Stimulated activated CD4-positive, alpha-beta T cell treated with anti-CD3 and anti-CD28 coated beads, Interleukin-4, amount 100 ng/mL, for 48 hours (primary cell): ENCODE measurements around the gene DNAJB11.
"Not testable (repeated sequence)": the region's sequence is repeated elsewhere in the genome, so short reads cannot be mapped to it uniquely, and the experiment has no call there.

Experiments
- DNase-seq, 2 donors: peaks; one replicate each; pipeline ENCODE4 v3.0.0-alpha.2; 2020; ENCODE audit warnings: low read depth in 2 of 2

The DNAJB11 gene

GRCh38 chr3:186552408-186553031 lies 18.0 kb upstream of the DNAJB11 start:
- DNase-seq = no peak

- DNase-seq = no peak
Observed at GRCh38 chr3:186564586-186564985, 5.9 kb upstream of the DNAJB11 start.

- no peak for DNase-seq
Observed at GRCh38 chr3:186566772-186567071, 3.8 kb upstream of the DNAJB11 start.

DNA sequence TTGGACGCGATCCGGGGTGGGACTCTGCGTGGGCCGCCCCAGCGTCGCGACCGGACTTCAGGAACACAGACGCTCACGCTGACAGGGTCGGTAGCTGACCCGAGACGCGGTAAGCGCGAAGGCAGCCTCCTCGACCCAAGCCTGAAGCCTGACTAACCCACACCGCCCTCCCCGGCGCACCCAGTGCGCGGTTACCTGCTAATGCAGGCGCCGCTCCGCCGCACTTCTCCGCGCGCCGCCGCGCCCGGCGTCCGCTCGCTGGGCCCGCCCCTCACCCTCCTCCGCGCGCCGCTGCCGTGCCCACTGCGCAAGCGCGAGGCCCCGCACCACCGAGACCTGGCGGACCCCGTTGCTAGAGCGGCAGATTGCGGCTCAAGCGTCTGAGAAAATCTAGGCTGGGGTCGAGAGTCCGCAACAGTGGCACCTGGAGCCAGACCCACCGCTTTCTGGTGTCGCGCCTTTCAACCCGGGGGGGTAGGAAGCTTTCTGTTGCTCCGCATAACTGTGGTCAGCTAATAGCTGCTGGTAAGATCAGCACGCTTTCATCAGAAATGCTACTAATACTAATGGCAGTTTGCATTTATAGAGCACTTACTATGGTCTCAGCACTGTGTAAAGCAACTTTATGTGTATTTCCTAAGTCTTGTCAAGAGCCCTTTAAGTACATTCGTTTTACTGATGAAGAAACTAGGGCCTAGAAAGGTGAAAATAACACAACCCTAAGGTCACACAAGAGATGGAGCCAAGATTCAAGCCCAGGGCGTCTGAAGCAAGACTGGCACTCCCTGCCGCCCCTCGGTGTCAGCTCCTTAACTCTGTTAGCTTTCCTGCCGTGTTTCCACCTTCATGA lies 3.2 kb upstream of the DNAJB11 start, which contains the start of gene TBCCD1:
TSS of gene TBCCD1 (minus strand) at position 268 of the 850 bp plus-strand sequence. CDS start 3,010 bp downstream, outside the sequence.
- peak; percentile 86 to 94 for DNase-seq

DNA sequence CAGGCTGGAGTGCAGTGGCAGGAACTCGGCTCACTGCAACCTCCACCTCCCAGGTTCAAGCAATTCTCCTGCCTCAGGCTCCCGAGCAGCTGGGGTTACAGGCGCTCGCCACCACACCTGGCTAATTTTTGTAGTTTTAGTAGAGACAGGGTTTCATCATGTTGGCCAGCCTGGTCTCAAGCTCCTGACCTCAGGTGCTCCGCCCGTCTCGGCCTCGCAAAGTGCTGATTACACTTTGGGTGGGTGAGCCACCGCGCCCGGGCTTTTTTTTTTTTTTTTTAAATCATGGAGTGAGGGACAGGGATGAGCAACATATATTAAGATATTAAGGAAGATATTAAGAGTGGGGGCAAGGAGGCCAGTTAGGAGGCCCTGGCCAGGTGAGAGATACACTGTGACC lies 1.2 kb upstream of the DNAJB11 start:
- DNase-seq = not testable (repeated sequence)

GRCh38 chr3:186569779-186570095 lies 783 bp upstream of the DNAJB11 start:
- no peak for DNase-seq

GRCh38 chr3:186570941-186571643 lies 572 bp downstream of the DNAJB11 start:
- DNase-seq = no peak

DNA sequence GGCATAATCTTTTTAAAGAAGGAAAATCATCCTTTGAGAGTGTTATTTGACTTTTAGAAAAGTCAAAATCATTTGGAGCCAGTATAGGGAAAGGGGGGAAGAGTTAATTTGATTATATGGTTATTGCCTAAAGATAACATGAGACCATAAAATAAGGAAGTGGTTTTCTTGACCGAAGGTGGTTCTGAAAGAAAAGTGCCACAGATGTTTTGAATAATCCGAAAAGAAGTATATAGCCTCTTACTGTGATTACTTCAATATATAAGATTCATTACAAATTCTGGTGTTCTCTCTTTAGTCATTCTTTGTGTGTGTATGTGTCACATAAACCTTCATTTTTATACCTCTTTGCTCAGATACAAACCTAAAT lies 1.1 kb downstream of the DNAJB11 start:
- no peak for DNase-seq

DNA sequence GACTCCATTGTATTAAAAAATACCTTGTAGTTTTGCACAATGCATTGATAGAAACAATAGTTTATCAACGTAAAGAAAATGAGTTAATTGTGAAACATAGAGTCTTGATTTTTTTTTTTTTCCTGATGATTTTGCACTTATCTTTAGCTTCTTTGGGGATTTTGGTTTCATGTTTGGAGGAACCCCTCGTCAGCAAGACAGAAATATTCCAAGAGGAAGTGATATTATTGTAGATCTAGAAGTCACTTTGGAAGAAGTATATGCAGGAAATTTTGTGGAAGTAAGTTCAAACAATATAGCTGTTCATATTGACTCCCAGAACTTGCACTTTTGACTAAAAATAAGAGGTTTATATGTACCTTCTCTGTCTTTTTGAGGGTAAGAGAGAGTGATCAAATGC lies 7.0 kb downstream of the DNAJB11 start:
- no peak for DNase-seq

- DNase-seq = no peak
Observed at GRCh38 chr3:186580785-186581184, 10.3 kb downstream of the DNAJB11 start.

DNA sequence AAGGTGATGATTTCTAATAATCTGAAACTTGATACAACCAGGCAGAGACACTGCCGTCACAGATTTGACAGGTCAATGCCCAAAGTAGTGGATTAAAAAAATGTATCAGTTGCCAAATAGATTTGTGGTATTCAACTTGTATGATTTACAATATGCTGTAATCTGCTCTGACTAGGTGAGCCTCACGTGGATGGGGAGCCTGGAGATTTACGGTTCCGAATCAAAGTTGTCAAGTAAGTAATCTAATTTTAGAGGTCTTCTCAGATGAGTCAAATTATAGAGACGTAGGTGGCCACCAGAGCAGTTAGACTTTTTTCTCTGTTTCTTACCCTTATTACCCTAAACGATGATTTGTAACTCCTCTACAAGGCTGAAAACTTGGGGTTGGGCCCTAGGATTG lies 12.0 kb downstream of the DNAJB11 start:
- DNase-seq = no peak

DNA sequence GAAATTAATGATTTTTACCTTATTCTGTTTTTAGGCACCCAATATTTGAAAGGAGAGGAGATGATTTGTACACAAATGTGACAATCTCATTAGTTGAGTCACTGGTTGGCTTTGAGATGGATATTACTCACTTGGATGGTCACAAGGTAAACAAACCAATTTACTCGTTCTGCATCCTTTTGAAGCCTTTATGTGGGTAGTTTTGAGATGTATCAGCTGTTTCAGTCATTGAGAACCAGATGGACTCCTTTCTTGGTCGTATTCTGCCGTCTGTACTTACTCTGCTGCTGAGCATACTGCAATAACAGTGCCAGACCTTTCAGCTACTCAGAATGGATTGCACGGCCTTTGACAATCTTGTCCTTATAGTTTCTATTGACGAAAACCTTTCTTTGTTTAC lies 13.3 kb downstream of the DNAJB11 start:
- no peak for DNase-seq

GRCh38 chr3:186586245-186586644 lies 15.7 kb downstream of the DNAJB11 start:
- DNase-seq = not testable (repeated sequence)

GRCh38 chr3:186587183-186587582 lies 16.7 kb downstream of the DNAJB11 start:
- DNase-seq = no peak

DNA sequence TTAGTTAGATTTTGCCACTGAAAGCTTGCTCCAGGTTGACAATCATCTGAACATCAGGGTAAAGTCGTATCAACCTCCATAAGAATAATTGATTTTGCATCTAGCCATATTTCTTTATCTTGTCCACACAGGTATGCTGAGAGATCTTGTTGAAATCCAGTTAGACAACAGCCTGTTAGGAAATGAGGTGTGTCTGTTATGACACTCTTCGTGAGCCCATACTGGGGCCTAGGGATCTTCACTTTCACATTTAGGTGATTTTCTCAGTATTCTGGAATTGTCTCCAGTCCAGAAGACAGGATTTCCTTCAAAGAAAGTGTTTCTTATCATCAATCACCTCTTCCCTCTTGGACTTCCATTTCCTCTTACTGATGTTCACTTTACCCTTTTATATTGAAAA lies 18.1 kb downstream of the DNAJB11 start:
- no peak for DNase-seq

DNA sequence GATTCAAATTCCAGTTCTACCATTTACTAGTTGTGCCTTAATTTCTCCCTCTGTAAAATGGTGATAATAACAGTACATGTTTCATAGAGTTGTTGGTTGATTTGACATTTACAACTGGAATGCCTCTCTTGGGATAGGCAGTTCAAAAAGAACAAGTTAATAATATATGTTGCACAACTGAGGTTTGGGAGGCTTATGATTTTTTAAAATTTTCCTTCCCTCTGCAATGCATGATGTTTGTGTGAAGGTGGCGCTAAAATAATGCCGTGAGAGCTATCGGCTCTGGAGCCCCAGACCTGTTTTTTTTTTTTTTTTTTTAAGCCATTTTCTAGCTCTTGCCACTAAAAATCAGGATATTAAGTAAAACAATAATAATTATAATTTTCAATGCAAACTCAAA lies 18.6 kb downstream of the DNAJB11 start:
- no peak for DNase-seq

DNA sequence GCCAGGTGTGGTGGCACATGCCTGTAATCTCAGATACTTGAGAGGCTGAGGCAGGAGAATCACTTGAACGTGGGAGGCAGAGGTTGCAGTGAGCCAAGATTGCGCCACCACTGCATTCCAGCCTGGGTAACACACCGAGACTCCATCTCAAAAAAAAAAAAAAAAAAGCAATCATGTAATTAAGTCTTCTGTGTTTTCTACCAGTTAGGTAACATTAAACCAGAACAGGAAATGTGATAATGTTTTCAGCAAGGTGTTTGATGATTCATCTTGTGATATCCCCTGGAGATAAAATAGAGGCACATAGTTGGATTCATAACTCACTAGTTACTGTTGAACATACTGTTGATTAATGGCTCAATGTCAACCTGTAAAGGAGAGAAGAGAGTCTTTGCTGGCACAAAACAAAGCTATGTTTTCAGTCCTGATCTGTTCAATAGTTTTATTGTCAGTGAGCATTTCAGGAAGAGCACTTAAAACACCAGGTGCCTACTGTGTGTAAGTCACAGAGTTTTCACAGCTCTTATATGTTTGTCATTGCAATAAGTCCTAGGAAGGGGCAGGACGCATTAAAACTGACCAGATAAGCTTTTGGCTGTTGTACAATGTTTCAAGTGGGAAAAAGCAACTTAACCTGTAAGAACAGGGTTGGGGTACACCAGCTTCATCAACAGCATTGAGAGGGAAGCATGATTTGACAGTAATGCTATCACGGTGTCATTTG lies 19.5 kb downstream of the DNAJB11 start:
- no peak for DNase-seq

GRCh38 chr3:186590580-186591295 lies 20.2 kb downstream of the DNAJB11 start:
- no peak for DNase-seq

- no peak for DNase-seq
Observed at GRCh38 chr3:186592682-186593081, 22.2 kb downstream of the DNAJB11 start.

- no peak for DNase-seq
Observed at GRCh38 chr3:186593862-186594261, 23.3 kb downstream of the DNAJB11 start.

GRCh38 chr3:186594591-186595113 lies 24.1 kb downstream of the DNAJB11 start:
- DNase-seq = no peak
